Measurements from ENCODE around the gene MTMR12.

- TF ChIP-seq POLR2A (IDR thresholded peaks at IDR 0.05) (no peak), CTCF (IDR thresholded peaks at IDR 0.05) (no peak), POLR2AphosphoS5 (IDR thresholded peaks at IDR 0.05) (no peak)
These were observed 10.1 kb upstream of the MTMR12 start for GRCh38 chr5:32322882-32323281.

All from prostate gland (tissue), 2 donors.